Osteocyte (in vitro differentiated cells): Measurements from ENCODE around the gene KDM3B. TPM values are rescaled to one million over a fixed set of nuclear protein-coding genes. Genes with fewer than 3 reads are reported as not detected.

Source experiments
- DNase-seq: peaks from one replicate; pipeline ENCODE4 v3.0.0; 2021; ENCODE audit warnings: mixed read lengths; ENCODE audit not compliant: unreplicated experiment; ENCODE audit errors: extremely low spot score
- H3K27ac Mint-ChIP-seq: one replicate; pipeline ENCODE4 v1.8.0; 2021; ENCODE audit warnings: mild to moderate bottlenecking, mixed read lengths; ENCODE audit not compliant: unreplicated experiment
- H3K27me3 Mint-ChIP-seq: one replicate; pipeline ENCODE4 v1.8.0; 2021; ENCODE audit warnings: mixed read lengths; ENCODE audit not compliant: unreplicated experiment
- H3K36me3 Mint-ChIP-seq: one replicate; pipeline ENCODE4 v1.8.0; 2021; ENCODE audit warnings: mixed read lengths; ENCODE audit not compliant: unreplicated experiment
- H3K4me1 Mint-ChIP-seq: one replicate; pipeline ENCODE4 v1.8.0; 2021; ENCODE audit warnings: mixed read lengths; ENCODE audit not compliant: unreplicated experiment
- H3K4me3 Mint-ChIP-seq: one replicate; pipeline ENCODE4 v1.8.0; 2021; ENCODE audit warnings: mild to moderate bottlenecking, moderate library complexity, mixed read lengths; ENCODE audit not compliant: unreplicated experiment
- H3K9me3 Mint-ChIP-seq: one replicate; pipeline ENCODE4 v1.8.0; 2021; ENCODE audit warnings: mixed read lengths; ENCODE audit not compliant: unreplicated experiment
- CTCF ChIP-seq: fragments of 200-600 bp; sonication (generic); IDR thresholded peaks from 2 replicates; pipeline ENCODE4 v1.5.0; 2021; ENCODE audit warnings: antibody characterized with exemption, mild to moderate bottlenecking, moderate library complexity
- total RNA-seq: library from RNA; stranded (reverse); gene quantifications from 2 replicates; pipeline ENCODE4 v1.2.1, GENCODE V29; 2021

KDM3B gene
- total RNA-seq, 1 donor from 2014 or later = 65.2 TPM

GRCh38 chr5:138448481-138449398 lies 96.3 kb downstream of the KDM3B start:
- peak; percentile 93 for DNase-seq
- no peaks in the 10 kb centered on the region for H3K36me3 Mint-ChIP-seq
- peaks cover 3% of the 10 kb centered on the region for H3K27me3 Mint-ChIP-seq
- no peaks in the 10 kb centered on the region for H3K9me3 Mint-ChIP-seq
- no peak for TF ChIP-seq CTCF
- peaks cover 23% of the 10 kb centered on the region for H3K4me1 Mint-ChIP-seq
- H3K27ac Mint-ChIP-seq = peak overlapping the region; percentile 92
- no peak overlapping the region for H3K4me3 Mint-ChIP-seq

DNA sequence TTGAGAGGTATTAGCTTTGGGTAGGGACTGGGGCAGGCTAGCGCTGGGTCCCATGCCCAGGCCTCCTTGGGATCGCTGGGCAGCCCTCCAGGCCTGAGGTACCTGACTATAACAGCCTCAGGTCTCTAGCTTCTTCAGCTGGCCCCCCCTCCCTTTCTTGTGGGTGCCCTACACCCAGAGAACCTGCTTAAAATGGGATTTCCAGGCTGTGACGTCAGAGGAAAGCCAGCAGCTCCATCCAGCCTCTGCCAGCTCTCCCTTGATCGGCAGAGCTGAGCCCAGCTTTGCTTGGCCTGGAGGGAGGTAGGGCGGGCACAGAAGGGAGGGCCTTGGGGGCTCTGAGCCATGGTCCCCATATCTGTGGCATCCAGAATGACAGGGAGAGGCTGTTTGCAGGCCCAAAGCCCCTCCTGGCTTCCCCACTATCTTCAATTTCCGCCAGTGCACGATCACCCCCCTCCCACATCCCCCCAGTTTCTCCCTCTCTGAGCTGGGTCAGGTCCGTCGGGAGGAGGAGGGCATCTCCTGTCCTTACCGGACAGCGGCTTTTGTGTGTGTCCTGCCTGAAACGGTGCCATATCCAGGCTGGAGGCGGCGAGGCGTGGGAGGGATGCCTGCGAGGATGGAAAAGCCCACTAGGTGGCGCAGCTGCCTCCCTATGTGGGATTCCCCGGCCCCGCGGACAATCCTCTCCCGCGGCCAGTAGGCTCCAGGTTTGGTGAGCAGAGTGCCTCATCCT lies 97.2 kb downstream of the KDM3B start:
- DNase-seq = peak; percentile 97
- no peaks in the 10 kb centered on the region for H3K36me3 Mint-ChIP-seq
- H3K4me1 Mint-ChIP-seq = peaks cover 23% of the 10 kb centered on the region
- H3K27ac Mint-ChIP-seq = peak overlapping the region; percentile 92
- H3K9me3 Mint-ChIP-seq = no peaks in the 10 kb centered on the region
- peaks cover 3% of the 10 kb centered on the region for H3K27me3 Mint-ChIP-seq
- peak; percentile 93 for TF ChIP-seq CTCF
- no peak overlapping the region for H3K4me3 Mint-ChIP-seq

DNA sequence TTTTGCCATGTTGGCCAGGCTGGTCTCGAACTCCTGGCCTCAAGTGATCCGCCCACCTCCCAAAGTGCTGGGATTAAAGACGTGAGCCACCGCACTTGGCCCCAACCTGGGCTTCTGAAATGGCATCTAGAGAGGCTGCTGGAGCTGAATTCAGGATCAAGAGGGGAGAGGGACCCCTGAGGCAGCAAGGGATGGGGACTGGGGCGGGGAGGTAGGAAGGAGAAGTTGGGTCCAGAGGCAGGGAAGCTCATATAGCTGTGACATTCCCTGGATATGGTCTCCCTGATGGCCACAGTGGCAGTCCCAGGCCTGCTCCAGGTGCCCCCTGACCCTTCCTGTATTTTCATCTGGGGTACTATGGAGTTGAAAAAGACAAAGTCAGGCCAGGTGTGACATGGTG lies 98.5 kb downstream of the KDM3B start:
- peaks cover 23% of the 10 kb centered on the region for H3K4me1 Mint-ChIP-seq
- TF ChIP-seq CTCF = no peak
- H3K27me3 Mint-ChIP-seq = peaks cover 3% of the 10 kb centered on the region
- H3K4me3 Mint-ChIP-seq = no peak overlapping the region
- no peaks in the 10 kb centered on the region for H3K9me3 Mint-ChIP-seq
- H3K36me3 Mint-ChIP-seq = no peaks in the 10 kb centered on the region
- no peak for DNase-seq
- no peak overlapping the region for H3K27ac Mint-ChIP-seq

DNA sequence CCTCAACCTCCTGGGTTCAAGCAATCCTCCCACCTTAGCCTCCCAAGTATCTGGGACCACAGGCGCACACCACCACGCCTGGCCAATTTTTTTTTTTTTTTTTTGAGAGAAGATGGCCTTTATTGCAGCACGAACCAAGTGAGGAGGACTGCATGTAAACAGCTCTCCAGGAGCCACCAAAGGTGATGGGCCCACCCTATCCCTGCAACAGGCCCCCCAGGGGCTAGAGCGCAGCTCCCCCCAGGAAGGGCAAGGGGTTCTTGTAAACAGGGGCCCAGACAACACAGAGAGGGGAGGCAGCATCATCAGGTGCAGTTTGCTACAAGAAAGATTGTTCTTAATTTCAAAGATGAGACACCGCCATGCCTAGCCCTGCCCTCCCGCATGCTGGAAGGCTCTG lies 100.2 kb downstream of the KDM3B start:
- Mint-ChIP-seq H3K4me3 (no peak overlapping the region), H3K27me3 (peaks cover 3% of the 10 kb centered on the region), H3K4me1 (peaks cover 23% of the 10 kb centered on the region), H3K27ac (no peak overlapping the region), H3K9me3 (no peaks in the 10 kb centered on the region), H3K36me3 (no peaks in the 10 kb centered on the region)
- no peak for TF ChIP-seq CTCF
- DNase-seq = no peak

- DNase-seq = no peak
- H3K36me3 Mint-ChIP-seq = no peaks in the 10 kb centered on the region
- no peak for TF ChIP-seq CTCF
- H3K9me3 Mint-ChIP-seq = no peaks in the 10 kb centered on the region
- peaks cover 16% of the 10 kb centered on the region for H3K4me1 Mint-ChIP-seq
- H3K4me3 Mint-ChIP-seq = no peak overlapping the region
- H3K27me3 Mint-ChIP-seq = peaks cover 3% of the 10 kb centered on the region
- no peak overlapping the region for H3K27ac Mint-ChIP-seq
Measured at GRCh38 chr5:138453590-138453989, 101.1 kb downstream of the KDM3B start.
